Activated T-helper 17 cell treated with anti-CD3 and anti-CD28 coated beads, Interleukin-2, amount 50 U/mL, for 72 hours (primary cell): ENCODE measurements around the gene STUB1. TPM values are rescaled to one million over a fixed set of nuclear protein-coding genes. Genes with fewer than 3 reads are reported as not detected.

Experiments used
- ATAC-seq: fragments of 150-1000 bp; cut with Tn5 transposase; replicated peaks from 2 replicates; pipeline ENCODE4 v1.10.0; 2021; ENCODE audit warnings: mild to moderate bottlenecking, moderate library complexity
- H3K27ac Mint-ChIP-seq: one replicate; pipeline ENCODE4 v1.8.0; 2022; ENCODE audit warnings: mixed read lengths
- H3K27me3 Mint-ChIP-seq: one replicate; pipeline ENCODE4 v1.8.0; 2022; ENCODE audit warnings: mixed read lengths
- H3K36me3 Mint-ChIP-seq: one replicate; pipeline ENCODE4 v1.8.0; 2022; ENCODE audit warnings: low read depth, mild to moderate bottlenecking, mixed read lengths
- H3K4me1 Mint-ChIP-seq: one replicate; pipeline ENCODE4 v1.8.0; 2022; ENCODE audit warnings: mixed read lengths
- H3K4me3 Mint-ChIP-seq: one replicate; pipeline ENCODE4 v1.8.0; 2022; ENCODE audit warnings: mild to moderate bottlenecking, mixed read lengths
- H3K9me3 Mint-ChIP-seq: one replicate; pipeline ENCODE4 v1.8.0; 2022; ENCODE audit warnings: mixed read lengths
- total RNA-seq, 2 donors: library from RNA; stranded (reverse); gene quantifications; one replicate each; pipeline ENCODE4 v1.2.3, GENCODE V29; 2022

The STUB1 gene
- total RNA-seq: 10 to 100 TPM; 47.5 to 98.2 TPM

GRCh38 chr16:679814-680624 lies at the start of gene STUB1:
STUB1 (plus strand) TSS chr16:680410; CDS start chr16:680526, 116 bp downstream.
- ATAC-seq: peak; percentile 61
- peak within 1 kb of the TSS; percentile 62 for H3K27ac Mint-ChIP-seq
- peaks cover 4% of the 10 kb centered on the region for H3K4me1 Mint-ChIP-seq
- H3K9me3 Mint-ChIP-seq: no peaks in the 10 kb centered on the region
- H3K36me3 Mint-ChIP-seq: peaks cover 29% of the 10 kb centered on the region
- no peaks in the 10 kb centered on the region for H3K27me3 Mint-ChIP-seq
- H3K4me3 Mint-ChIP-seq: peak within 1 kb of the TSS; percentile 73

GRCh38 chr16:630815-631405 lies 49.3 kb upstream of the STUB1 start, which contains the start of gene WFIKKN1:
WFIKKN1 (plus strand) TSS chr16:630985; CDS start chr16:631254, 269 bp downstream.
- Mint-ChIP-seq H3K27ac (no peak within 1 kb of the TSS), H3K27me3 (no peaks in the 10 kb centered on the region), H3K36me3 (peaks cover 7% of the 10 kb centered on the region), H3K9me3 (no peaks in the 10 kb centered on the region), H3K4me3 (no peak within 1 kb of the TSS), H3K4me1 (no peaks in the 10 kb centered on the region)
- ATAC-seq: no peak

DNA sequence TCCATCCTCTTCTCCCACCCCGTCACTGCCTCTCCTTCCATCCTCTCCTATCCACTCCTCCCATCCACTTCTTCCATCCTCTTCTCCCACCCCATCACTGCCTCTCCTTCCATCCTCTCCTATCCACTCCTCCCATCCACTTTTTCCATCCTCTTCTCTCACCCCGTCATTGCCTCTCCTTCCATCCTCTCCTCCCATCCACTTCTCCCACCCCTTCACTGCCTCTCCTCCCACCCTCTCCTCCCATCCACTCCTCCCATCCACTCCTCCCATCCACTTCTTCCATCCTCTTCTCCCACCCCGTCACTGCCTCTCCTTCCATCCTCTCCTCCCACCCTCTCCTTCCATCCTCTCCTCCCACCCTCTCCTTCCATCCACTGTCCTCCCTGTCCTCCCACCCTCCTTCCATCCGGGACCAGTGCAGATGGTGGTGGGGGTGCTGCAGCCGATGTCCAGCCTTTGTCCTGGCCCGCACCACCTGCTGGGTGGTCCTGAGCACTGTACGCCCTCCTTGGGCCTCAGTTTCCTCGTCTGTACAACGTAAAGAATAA lies 48.3 kb upstream of the STUB1 start:
- no peak overlapping the region for H3K27ac Mint-ChIP-seq
- no peak overlapping the region for H3K4me3 Mint-ChIP-seq
- no peaks in the 10 kb centered on the region for H3K9me3 Mint-ChIP-seq
- ATAC-seq: no peak
- no peaks in the 10 kb centered on the region for H3K27me3 Mint-ChIP-seq
- H3K4me1 Mint-ChIP-seq: peaks cover 6% of the 10 kb centered on the region
- peaks cover 14% of the 10 kb centered on the region for H3K36me3 Mint-ChIP-seq

DNA sequence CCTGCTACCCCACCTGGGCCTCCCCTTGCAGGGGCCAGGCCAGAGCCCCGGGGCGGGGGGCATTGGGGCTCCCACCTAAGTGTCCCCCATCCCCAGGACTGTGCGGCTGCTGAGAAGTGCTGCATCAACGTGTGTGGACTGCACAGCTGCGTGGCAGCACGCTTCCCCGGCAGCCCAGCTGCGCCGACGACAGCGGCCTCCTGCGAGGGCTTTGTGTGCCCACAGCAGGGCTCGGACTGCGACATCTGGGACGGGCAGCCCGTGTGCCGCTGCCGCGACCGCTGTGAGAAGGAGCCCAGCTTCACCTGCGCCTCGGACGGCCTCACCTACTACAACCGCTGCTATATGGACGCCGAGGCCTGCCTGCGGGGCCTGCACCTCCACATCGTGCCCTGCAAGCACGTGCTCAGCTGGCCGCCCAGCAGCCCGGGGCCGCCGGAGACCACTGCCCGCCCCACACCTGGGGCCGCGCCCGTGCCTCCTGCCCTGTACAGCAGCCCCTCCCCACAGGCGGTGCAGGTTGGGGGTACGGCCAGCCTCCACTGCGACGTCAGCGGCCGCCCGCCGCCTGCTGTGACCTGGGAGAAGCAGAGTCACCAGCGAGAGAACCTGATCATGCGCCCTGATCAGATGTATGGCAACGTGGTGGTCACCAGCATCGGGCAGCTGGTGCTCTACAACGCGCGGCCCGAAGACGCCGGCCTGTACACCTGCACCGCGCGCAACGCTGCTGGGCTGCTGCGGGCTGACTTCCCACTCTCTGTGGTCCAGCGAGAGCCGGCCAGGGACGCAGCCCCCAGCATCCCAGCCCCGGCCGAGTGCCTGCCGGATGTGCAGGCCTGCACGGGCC lies 47.5 kb upstream of the STUB1 start:
- Mint-ChIP-seq H3K27me3 (no peaks in the 10 kb centered on the region), H3K36me3 (peaks cover 15% of the 10 kb centered on the region), H3K9me3 (no peaks in the 10 kb centered on the region), H3K27ac (no peak overlapping the region), H3K4me1 (peaks cover 6% of the 10 kb centered on the region), H3K4me3 (no peak overlapping the region)
- ATAC-seq: no peak

DNA sequence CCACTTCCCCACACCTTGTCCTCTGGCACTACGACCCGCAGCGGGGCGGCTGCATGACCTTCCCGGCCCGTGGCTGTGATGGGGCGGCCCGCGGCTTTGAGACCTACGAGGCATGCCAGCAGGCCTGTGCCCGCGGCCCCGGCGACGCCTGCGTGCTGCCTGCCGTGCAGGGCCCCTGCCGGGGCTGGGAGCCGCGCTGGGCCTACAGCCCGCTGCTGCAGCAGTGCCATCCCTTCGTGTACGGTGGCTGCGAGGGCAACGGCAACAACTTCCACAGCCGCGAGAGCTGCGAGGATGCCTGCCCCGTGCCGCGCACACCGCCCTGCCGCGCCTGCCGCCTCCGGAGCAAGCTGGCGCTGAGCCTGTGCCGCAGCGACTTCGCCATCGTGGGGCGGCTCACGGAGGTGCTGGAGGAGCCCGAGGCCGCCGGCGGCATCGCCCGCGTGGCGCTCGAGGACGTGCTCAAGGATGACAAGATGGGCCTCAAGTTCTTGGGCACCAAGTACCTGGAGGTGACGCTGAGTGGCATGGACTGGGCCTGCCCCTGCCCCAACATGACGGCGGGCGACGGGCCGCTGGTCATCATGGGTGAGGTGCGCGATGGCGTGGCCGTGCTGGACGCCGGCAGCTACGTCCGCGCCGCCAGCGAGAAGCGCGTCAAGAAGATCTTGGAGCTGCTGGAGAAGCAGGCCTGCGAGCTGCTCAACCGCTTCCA lies 46.7 kb upstream of the STUB1 start:
- no peak overlapping the region for H3K27ac Mint-ChIP-seq
- H3K9me3 Mint-ChIP-seq: no peaks in the 10 kb centered on the region
- peaks cover 15% of the 10 kb centered on the region for H3K36me3 Mint-ChIP-seq
- no peak for ATAC-seq
- peaks cover 6% of the 10 kb centered on the region for H3K4me1 Mint-ChIP-seq
- H3K27me3 Mint-ChIP-seq: no peaks in the 10 kb centered on the region
- H3K4me3 Mint-ChIP-seq: no peak overlapping the region

GRCh38 chr16:634051-634670 lies 46.0 kb upstream of the STUB1 start:
- Mint-ChIP-seq H3K27ac (no peak overlapping the region), H3K36me3 (peaks cover 15% of the 10 kb centered on the region), H3K4me3 (peak overlapping the region; percentile 71), H3K9me3 (no peaks in the 10 kb centered on the region), H3K27me3 (no peaks in the 10 kb centered on the region), H3K4me1 (peaks cover 6% of the 10 kb centered on the region)
- ATAC-seq: no peak

DNA sequence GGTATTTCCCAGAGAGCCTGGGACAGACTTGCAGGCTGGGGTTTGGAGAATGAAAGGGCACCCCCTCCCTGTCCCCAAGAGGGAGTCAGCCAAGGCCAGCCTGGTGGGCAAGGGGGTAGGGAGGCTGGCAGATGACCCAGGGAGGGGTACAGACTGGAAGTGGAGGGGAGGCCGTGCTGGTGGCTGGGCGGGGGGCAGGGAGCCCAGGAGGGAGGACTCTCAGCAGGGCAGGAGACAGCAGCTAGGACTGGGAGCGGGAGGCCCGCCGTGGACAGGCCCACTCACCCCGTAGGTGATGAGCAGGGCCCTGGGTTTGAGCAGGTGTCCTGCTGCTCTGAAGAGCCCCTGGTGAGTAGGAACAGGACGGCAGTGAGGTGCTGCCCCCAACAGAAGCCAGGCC lies 45.2 kb upstream of the STUB1 start:
- H3K36me3 Mint-ChIP-seq: peaks cover 15% of the 10 kb centered on the region
- H3K4me1 Mint-ChIP-seq: peaks cover 6% of the 10 kb centered on the region
- no peak overlapping the region for H3K27ac Mint-ChIP-seq
- H3K9me3 Mint-ChIP-seq: no peaks in the 10 kb centered on the region
- no peak for ATAC-seq
- H3K27me3 Mint-ChIP-seq: no peaks in the 10 kb centered on the region
- peak overlapping the region; percentile 71 for H3K4me3 Mint-ChIP-seq

DNA sequence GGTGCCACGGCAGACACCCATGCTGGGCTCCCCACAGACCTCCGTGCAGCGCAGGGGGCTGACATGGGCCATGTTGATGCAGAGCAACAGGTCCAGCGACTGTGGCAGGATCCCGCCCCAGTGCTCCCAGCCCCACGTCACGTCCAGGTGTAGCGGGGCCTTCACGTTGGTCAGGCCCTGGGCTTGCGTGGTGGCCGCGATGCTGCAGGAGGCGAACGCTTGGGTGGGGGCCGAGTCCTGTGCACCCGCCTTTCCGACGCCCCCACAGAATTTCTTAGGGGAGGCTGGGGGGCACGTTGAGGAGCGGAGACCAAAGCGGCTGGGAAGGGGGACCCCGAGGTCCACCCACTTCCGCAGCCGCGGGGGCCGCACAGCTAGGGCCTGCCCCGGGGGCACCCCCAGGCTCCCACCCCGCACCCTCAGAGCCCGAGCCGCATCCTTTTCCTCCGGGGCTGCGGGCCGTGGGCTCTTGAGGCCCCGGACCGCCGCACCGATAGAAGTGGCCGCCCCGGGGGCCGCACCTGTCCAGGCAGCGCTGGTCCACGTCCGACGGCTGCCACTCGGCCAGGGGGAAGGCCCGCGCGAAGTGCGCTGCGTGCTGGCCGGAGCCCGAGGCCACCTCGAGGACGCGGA lies 44.5 kb upstream of the STUB1 start:
- H3K9me3 Mint-ChIP-seq: no peaks in the 10 kb centered on the region
- no peak overlapping the region for H3K27ac Mint-ChIP-seq
- ATAC-seq: peak; percentile 1
- peaks cover 15% of the 10 kb centered on the region for H3K36me3 Mint-ChIP-seq
- peaks cover 6% of the 10 kb centered on the region for H3K4me1 Mint-ChIP-seq
- H3K4me3 Mint-ChIP-seq: peak overlapping the region; percentile 95
- no peaks in the 10 kb centered on the region for H3K27me3 Mint-ChIP-seq

- Mint-ChIP-seq H3K36me3 (peaks cover 15% of the 10 kb centered on the region), H3K27me3 (no peaks in the 10 kb centered on the region), H3K27ac (peak within 1 kb of the TSS; percentile 100), H3K9me3 (no peaks in the 10 kb centered on the region), H3K4me3 (peak within 1 kb of the TSS; percentile 95), H3K4me1 (peaks cover 6% of the 10 kb centered on the region)
- peak; percentile 91 for ATAC-seq
Measured at GRCh38 chr16:636206-637080, 43.8 kb upstream of the STUB1 start, which contains the start of gene METTL26. METTL26 (minus strand) TSS chr16:636305; CDS start chr16:636290, 15 bp downstream.

GRCh38 chr16:637081-638018 lies 42.9 kb upstream of the STUB1 start:
- Mint-ChIP-seq H3K27ac (peak overlapping the region; percentile 100), H3K4me1 (peaks cover 6% of the 10 kb centered on the region), H3K36me3 (peaks cover 15% of the 10 kb centered on the region), H3K9me3 (no peaks in the 10 kb centered on the region), H3K4me3 (peak overlapping the region; percentile 95), H3K27me3 (no peaks in the 10 kb centered on the region)
- peak; percentile 65 for ATAC-seq

DNA sequence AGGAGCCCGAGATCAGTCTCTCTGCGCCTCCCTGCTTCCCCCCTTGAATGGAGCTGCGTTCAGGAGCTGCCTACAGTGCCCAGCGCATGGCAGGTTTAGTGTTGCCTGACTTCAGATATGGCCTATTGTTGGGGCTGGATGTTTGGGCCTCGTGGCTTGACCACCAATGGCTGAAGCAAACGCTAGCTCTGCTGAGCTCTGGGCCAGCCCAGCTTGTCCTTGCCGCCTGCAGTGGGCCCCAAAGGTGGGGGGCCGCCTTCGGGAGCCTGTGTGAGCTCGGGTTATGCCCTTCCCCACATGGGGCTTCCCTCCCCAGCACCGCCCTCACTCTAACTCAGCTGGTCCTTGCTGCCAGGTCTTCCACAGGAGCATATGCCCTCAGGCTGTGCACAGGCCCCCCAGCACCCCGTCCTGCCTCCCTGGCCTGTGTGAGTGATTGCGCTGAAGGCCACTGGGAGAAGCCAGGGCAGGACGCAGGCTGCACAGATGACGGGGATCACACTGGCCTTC lies 42.1 kb upstream of the STUB1 start:
- H3K27me3 Mint-ChIP-seq: no peaks in the 10 kb centered on the region
- H3K4me3 Mint-ChIP-seq: no peak overlapping the region
- no peak for ATAC-seq
- peaks cover 15% of the 10 kb centered on the region for H3K36me3 Mint-ChIP-seq
- H3K9me3 Mint-ChIP-seq: no peaks in the 10 kb centered on the region
- no peak overlapping the region for H3K27ac Mint-ChIP-seq
- H3K4me1 Mint-ChIP-seq: peaks cover 6% of the 10 kb centered on the region
